Left lung (tissue), 10 donors: Measurements from ENCODE around the gene DACT2. TPM values are rescaled to one million over a fixed set of nuclear protein-coding genes. Genes with fewer than 3 reads are reported as not detected.
"Not testable (repeated sequence)": the region's sequence is repeated elsewhere in the genome, so short reads cannot be mapped to it uniquely, and the experiment has no call there.

Experiments used
- ATAC-seq: fragments of 200-7000 bp; cut with Tn5 transposase; one replicate; pipeline ENCODE4 v1.9.1; 2020; ENCODE audit warnings: moderate library complexity
- DNase-seq, 4 donors: peaks; one replicate each; pipeline ENCODE4 v3.0.0-alpha.2; 2013 to 2020
- H3K27ac ChIP-seq, 2 donors: fragments of 200-600 bp; sonication (generic) in 1 of 2; one replicate each; pipeline versions ENCODE4 v1.5.0 to v1.8.0; 2020 to 2021
- H3K27me3 ChIP-seq, 2 donors: fragments of 200-600 bp; sonication (generic) in 1 of 2; one replicate each; pipeline versions ENCODE4 v1.5.0 to v1.8.0; 2020 to 2021
- H3K36me3 ChIP-seq, 2 donors: fragments of 200-600 bp; sonication (generic) in 1 of 2; one replicate each; pipeline versions ENCODE4 v1.5.0 to v1.8.0; 2020 to 2021
- H3K4me1 ChIP-seq, 2 donors: fragments of 200-600 bp; one replicate each; pipeline ENCODE4 v1.8.0; 2021
- H3K4me3 ChIP-seq, 2 donors: fragments of 200-600 bp; sonication (generic) in 1 of 2; one replicate each; pipeline versions ENCODE4 v1.5.0 to v1.8.0; 2020 to 2021; ENCODE audit warnings: mild to moderate bottlenecking in 1 of 2
- H3K9me3 ChIP-seq, 2 donors: fragments of 200-600 bp; sonication (generic) in 1 of 2; one replicate each; pipeline versions ENCODE4 v1.5.0 to v1.8.0; 2020 to 2021
- CTCF ChIP-seq, 2 donors: fragments of 200-600 bp; sonication (generic) in 1 of 2; IDR thresholded peaks; one replicate each; pipeline versions ENCODE4 v1.5.0 to v1.8.0; 2021; ENCODE audit warnings: antibody characterized with exemption in 2 of 2
- intact Hi-C, 2 donors: fragments of 100-400 bp; cut with DNase I; formaldehyde crosslinking; loops; one replicate each; pipeline versions ENCODE4 v1.11.2 to v1.14.2; 2022
- polyA plus RNA-seq, 6 donors: library from polyadenylated mRNA; unstranded; fragments of 120-200 nt; gene quantifications; one replicate each; pipeline ENCODE4 v1.2.1, GENCODE V29; 2013; ENCODE audit not compliant: insufficient read length in 6 of 6
- total RNA-seq, 2 donors: library from RNA; stranded (reverse); fragmentation: NEBNext Ultra II Directional; extraction: Animal tissue kit (Norgen Biotek cat#: 25700); gene quantifications; one replicate each; pipeline ENCODE4 v1.2.1, GENCODE V29; 2021
- donor health status: DM: no; HTN: yes; CAD: no.
- donor health status: DM: no; HTN: no; CAD: no.

DACT2 gene
- total and polyA plus RNA-seq, 8 donors, result 1.4 to 50.1 (median 38.7) TPM

- no peak for TF ChIP-seq CTCF (IDR thresholded peaks at IDR 0.05)
- intact Hi-C loops, result no loop called here
- H3K27ac ChIP-seq, result no peak overlapping the region
- ATAC-seq (no peak), DNase-seq (no peak)
- peaks cover 0 to 7% of the 10 kb centered on the region in 2 donors for H3K27me3 ChIP-seq
- no peaks in the 10 kb centered on the region for H3K36me3 ChIP-seq
- H3K4me1 ChIP-seq, result peaks cover 0 to 4% of the 10 kb centered on the region in 2 donors
- no peaks in the 10 kb centered on the region for H3K9me3 ChIP-seq
- no peak overlapping the region for H3K4me3 ChIP-seq
These were observed 50.8 kb downstream of the DACT2 start for GRCh38 chr6:168268755-168269154.

- H3K27ac ChIP-seq, H3K4me3 ChIP-seq, H3K4me1 ChIP-seq, H3K27me3 ChIP-seq, H3K36me3 ChIP-seq, ATAC-seq, DNase-seq, intact Hi-C loops, H3K9me3 ChIP-seq: not testable (repeated sequence)
These were observed 51.8 kb downstream of the DACT2 start for GRCh38 chr6:168267779-168268178.

- Histone ChIP-seq H3K27me3 (no peaks in the 10 kb centered on the region), H3K27ac (no peak overlapping the region), H3K9me3 (no peaks in the 10 kb centered on the region), H3K4me3 (no peak overlapping the region), H3K4me1 (no peaks in the 10 kb centered on the region), H3K36me3 (no peaks in the 10 kb centered on the region)
- no peak for TF ChIP-seq CTCF (IDR thresholded peaks at IDR 0.05)
- intact Hi-C loops, result no loop called here
- DNase-seq (no peak), ATAC-seq (no peak)
These were observed 53.5 kb downstream of the DACT2 start for GRCh38 chr6:168265827-168266815.

DNA sequence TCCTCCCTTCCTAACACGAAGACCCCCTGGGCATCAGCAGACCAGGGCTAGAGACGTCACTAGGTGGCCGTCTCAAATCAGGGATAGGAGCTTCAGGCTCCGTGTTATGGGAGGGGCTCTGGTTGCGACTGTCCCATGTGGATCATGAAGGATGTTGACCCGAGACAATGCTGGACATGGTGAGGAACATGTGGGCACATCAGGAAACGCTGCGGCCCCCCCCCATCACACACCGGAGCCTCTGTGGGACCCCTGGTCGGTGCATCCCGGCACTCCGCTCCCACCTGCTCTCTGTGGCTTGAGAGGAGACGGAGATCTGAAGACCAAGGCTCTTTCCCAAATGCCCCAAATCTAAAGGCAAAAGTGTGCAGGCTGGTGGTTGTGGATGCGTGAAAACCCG, 54.2 kb downstream of the DACT2 start:
- Histone ChIP-seq H3K27me3 (no peaks in the 10 kb centered on the region), H3K9me3 (no peaks in the 10 kb centered on the region), H3K4me3 (no peak overlapping the region), H3K27ac (no peak overlapping the region), H3K4me1 (no peaks in the 10 kb centered on the region), H3K36me3 (no peaks in the 10 kb centered on the region)
- ATAC-seq (no peak), DNase-seq (no peak)
- intact Hi-C loops, result no loop called here
- no peak for TF ChIP-seq CTCF (IDR thresholded peaks at IDR 0.05)

DNA sequence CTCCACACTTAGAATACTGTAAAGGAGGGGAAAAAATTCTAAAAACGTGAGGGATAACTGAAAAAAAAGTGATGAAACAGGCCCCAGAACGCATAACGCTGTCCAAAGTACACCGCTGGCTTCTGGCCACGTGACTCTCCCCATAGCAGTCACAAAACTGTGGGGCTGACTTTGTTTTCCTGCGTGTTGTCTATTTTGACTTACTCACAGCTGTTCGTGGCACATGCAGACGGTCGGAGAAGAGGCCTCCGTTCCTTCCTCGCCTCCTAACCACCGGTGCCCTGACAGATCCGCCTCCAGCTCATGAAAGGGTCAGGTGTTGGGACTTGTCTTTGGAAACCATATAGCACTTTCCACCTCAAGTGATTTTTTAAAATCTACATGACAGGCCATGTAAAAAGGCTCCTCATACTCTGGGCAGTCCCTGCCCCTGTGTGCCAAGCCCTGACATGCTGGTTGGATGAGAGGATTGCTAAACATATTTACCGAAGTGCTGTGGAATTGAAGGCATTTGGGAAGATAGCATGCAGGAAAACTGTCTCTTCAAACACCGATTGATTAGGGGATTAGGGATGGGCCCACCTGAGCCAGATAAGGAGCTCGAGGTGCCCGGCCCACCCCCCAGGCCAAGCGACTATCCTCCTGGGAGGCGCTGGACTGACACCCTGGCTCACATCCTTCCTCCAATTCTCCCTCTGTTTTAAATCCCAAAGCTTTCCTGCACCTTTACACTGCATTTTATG, 54.8 kb downstream of the DACT2 start:
- no peaks in the 10 kb centered on the region for H3K27me3 ChIP-seq
- H3K4me3 ChIP-seq, result no peak overlapping the region
- no peak for ATAC-seq
- H3K36me3 ChIP-seq, result no peaks in the 10 kb centered on the region
- intact Hi-C loops, result no loop called here
- TF ChIP-seq CTCF (IDR thresholded peaks at IDR 0.05), result no peak
- H3K27ac ChIP-seq, result no peak overlapping the region
- no peaks in the 10 kb centered on the region for H3K9me3 ChIP-seq
- no peaks in the 10 kb centered on the region for H3K4me1 ChIP-seq
- DNase-seq, result no peak
